Ramos (cell line): ENCODE data around the gene FREM3.

Experiments used
- in situ Hi-C: fragments of 300-500 bp; cut with MboI; formaldehyde crosslinking; loops from one replicate; pipeline ENCODE4 v1.14.3; 2022; ENCODE audit warnings: low sequenced_read_pairs; ENCODE audit not compliant: unreplicated experiment

Gene FREM3

DNA sequence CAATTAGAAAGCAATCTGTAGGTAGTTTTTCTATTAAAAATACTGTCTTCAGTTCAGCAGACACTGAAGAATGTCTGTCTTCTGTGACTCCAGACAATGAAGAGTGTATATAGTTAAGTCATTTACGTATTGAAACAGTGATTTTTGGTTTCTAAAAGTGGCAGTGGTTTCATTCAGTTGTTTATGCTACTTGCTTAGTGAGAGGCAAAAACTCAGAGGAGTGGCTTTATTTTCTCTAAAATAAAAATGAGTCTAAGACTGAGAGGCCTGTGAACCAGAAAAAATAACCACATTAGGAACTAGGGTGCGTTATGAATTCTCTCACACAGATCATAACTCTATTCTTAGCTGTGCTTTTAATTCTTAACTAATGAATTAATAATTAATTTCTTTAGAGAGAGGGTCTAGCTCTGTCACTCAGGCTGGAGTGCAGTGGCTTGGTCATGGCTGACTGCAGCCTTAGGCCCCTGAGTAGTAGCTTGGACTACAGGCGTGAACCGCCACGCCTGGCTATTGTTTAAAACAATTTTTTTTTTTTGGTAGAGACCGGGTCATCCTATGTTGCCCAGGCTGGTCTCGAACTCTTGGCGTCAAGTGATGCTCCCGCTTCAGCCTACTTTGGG is 31.4 kb downstream of the FREM3 start:
- in situ Hi-C loops, result no loop called here

DNA sequence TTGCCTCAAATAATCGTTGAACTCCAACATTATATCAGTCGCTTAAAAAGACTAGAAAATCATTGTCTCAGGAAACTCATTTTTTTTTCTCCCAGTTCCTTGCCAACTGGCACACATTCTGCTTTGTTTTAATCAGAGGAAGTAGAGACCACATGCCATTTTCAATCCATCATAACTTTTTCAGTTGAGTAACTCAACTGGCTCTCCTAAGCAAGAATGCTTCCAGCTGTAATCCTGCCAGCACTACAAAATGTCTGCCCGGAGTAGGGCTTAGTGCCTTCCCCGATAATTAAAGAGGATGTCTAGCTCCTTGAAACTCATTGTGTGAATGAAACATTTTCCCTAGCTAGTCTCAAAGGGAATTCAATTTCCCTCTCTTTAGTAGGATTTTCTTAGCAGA is 33.0 kb downstream of the FREM3 start:
- in situ Hi-C loops, result no loop called here

DNA sequence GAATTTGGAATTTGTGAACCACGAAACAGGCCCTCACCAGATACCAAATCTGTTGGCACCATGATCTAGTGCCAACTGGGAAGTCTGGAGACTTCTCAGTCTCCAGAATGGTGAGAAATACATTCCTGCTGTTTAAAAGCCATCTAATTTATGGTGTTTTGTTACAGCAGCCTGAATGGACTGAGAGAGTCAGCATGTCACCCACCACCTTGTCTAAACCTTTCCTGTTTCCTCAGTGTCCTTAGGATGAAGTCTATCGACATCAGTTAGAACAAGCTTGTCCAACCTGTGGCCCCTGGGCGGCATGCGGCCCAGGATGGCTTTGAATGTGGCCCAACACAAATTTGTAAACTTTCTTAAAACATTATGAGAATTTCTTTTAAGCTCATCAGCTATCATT is 42.1 kb downstream of the FREM3 start:
- in situ Hi-C loops, result no loop called here

DNA sequence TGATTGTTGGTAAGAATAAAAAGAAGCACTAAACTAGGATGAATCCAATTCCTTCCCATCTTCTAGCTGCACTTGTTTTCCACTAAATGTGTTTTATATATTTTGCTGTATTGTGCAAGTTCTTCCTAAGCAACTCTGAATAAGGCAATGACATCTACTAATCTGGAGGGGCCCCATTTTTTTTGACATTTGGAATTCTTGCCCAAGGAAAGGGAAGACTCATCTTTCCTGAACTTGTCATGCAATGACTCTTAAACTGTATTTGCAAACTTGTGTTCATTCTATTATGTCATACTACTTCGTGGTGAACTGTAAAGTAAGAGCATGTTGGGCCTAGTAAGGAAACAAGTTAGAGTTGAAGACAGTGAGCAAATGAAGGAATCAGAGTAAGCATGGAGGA is 45.9 kb downstream of the FREM3 start:
- in situ Hi-C loops, result no loop called here

DNA sequence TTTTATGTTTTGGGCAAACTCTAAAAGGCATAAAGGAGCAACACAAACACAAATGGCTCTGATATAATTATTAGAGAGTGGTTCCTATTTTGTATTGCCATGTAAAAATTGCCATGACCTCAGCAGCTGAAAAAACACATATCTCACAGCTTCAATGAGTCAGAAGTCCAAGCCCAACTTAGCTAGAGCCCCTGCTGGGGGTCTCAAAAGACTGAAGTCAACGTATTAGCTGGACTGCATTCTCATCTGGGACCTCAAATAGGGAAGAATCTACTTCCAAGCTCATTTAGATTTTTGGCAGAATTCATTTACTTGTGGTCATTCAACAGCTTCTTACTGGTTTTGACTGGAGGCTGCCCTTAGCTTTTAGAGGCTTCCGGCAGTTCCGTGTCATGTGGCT is 47.4 kb downstream of the FREM3 start:
- in situ Hi-C loops, result no loop called here

DNA sequence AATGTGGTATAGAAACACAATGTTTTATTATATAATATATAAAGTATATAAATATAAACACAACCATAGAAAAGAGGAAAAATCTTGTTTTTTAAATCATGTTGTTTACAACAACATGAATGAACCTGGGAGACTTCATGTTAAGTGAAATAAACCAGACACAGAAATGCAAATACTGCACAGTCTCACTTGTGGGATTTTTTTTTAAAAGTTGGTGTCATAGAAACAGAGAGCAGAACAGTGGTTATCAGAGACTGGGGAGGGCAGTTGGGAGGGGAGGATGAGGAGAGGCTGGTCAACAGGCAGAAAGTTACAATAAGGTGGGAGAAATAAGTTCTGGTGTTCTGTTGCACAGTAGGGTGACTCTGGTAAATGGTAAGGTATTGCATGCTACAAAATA is 57.1 kb downstream of the FREM3 start:
- in situ Hi-C loops, result no loop called here

DNA sequence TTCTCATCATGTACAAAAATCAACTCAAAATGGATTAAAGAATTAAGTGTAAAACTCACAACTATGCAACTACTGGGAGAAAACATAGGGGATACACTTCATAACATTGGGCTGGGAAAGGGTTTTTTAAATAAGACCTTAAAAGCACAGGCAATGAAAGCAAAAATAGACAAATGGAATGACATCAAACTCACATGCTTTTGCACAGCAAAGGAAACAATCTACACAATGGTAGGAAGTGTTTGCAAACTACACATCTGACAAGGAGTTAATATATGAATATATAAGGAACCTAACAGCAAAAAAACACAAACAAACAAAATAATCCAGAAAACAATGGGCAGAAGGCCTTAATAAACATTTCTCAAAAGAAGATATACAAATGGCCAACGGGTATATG is 57.9 kb downstream of the FREM3 start:
- in situ Hi-C loops, result no loop called here

DNA sequence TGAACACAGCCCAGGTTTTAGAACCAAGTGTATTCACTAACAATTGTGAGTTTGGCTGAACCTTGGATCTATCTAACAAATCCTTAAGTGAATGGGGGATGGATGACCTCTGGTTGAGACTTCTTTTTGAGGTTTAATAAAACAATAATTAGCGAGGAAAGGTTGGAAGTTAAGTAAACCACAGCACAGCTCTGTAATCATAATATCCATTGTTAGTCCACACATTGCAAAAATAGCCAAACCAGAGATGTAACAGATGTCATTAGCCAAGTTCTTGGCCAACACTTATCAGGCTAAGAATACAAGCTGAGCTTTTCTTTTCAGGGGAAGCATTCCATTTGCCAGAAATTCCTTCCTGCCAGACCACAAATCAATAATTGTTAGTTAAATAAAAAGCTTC is 59.1 kb downstream of the FREM3 start:
- in situ Hi-C loops, result no loop called here

DNA sequence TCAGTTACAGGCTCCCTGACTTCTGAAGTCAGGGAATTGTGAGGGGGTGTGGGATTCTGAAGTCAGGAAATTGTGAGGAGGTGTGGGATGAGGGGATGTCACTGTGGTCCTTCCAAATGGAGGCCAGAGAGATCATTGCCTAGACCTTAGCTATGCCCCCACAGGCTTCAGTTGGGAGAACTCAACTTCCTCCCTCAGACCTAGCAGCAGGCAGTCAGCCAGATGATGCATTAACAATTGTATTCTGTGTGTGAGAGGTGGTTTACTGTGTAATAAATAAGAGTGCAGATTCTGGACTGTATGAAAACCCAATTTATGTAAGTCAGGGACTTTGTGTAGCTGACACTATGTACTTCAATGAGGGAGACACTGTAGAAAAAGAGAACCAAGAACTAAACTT is 65.7 kb downstream of the FREM3 start:
- in situ Hi-C loops, result no loop called here

DNA sequence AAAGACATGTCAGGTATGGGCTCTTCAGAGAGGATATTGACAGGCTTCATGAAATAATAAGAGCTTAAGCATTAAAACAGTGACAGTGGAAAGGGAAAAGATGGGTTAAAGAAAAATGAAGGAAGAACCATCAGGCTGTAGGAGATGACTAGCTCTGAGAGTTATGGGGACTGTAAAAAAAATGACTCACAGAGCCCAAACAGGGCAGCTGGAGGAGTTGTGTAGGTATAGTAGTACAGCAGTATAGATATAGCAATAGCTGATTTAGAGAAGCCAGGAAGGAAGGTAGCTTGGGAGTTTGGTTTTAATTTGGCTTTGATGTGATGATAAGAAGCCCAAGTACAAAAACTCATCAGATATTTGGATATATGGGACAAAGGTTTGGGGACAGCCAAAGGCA is 66.6 kb downstream of the FREM3 start:
- in situ Hi-C loops, result no loop called here

DNA sequence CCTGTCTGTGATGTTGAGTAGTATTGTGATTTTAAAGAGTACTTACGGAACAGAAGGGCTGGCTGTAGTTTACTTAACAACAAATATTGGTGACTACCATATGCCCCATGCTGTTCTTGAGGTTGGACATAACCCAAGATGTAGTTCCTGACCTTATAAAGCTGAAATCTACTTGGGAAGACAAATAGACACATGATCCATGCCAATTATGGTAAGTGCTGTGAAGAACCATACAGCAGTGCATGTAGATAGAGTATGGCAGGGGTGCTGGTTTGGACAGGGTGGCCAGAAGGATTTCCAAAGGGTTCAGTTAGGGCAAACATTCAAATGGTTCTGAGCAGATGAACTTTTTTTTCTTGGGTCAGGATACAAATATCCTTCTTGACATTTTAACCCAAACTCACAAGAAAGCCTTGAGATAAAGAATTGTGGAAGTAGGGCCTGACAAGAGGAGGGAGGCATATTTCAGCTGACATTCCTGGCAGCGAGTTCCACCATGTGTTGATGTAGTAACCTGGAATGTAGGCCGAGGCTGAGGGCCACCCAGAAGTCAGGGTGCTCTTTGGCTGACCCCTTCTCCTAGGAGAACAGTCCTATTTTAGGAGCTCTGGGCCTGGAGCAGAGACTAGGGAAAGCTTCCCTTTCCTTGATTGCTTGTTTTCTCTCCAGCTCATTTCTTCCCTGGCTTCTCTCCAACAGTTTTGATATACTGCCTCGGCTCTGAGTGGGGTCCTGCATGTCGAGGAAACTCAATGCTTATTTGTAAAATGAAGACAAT is 74.2 kb downstream of the FREM3 start:
- in situ Hi-C loops, result no loop called here

DNA sequence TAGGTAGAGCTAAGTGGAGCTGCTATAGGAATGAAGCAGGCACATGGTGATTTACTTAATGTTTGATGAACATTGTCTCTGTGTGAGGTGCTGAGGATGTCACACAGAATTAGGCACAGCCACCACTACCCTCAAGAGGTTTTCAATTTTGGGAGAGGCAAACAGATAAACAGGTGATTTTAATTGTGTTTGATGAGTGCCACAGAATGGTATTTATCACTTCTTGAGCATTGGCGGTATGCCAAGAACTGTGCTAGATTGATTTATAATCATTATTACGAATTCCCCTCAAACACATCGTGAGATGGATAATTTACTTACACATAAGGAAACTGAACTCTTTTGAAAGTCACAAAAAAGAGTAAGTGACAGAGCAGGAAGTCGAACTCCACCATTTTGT is 74.8 kb downstream of the FREM3 start:
- in situ Hi-C loops, result no loop called here

DNA sequence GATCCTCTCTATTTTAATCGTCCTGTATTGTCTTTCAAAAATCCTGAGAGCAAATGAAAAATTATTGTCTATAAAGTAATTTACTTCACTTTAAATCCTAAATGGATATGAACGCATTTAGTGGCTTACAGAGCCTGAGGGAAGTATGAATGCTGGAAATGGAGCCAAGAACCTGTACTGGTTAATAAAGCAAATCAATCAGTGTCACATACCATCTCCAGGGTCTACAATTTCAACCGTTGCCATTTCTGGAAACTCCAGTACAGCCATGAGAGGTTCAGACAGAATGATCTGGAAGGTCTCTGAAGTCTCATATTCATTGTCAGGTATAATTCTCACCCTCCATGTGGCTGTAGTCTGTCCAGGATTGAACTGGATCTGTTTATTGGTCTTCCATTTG is 76.6 kb downstream of the FREM3 start:
- in situ Hi-C loops, result no loop called here

DNA sequence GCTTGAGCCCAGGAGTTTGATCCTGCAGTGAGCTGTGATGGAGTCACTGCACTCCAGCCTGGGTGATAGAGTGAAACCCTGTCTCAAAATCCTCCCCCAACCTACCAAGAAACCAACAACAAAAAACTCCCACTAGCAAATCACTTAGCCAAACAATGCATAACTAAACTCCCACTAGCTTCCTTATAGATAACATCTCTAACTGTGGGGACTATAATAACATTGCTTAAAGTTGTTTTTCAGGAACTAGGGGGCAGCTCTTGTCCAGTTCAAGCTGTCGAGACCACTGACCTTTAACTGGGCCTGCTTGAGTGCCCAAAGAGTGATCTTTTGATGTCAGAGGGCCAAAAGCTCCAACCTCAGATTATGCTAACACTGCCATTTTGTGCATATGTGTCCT is 81.7 kb downstream of the FREM3 start:
- in situ Hi-C loops, result no loop called here

DNA sequence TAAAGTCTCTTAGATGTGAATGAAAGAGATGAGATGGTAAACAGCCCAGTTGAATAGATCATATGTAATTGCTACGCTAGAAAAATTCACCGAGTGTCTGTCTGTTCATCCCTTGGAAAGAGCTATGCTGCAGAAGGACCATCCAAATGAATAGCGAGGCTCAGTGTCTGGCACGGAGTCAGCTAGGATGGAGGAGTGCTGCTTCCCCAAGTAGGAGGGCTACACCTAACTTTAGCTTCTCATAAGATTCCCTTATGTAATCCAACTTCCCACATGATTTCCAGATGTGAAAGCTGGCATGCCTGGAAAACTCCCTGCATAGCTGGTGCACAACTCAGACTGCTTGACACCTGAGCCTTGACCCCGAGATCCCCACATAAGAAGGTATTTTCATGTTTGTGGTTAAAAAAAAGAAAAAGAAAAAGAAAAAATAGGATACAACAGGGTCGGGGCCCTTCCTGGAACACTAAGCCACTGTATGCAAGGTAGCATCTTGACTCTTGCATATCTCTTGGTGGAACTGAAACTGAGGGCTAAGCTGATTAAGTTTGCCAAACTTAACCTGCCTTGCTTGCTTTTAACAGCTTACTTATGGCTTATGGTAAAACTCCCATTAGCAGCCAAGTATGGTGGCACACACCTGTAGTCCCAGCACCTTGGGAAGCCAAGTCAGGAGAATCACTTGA is 82.3 kb downstream of the FREM3 start:
- in situ Hi-C loops, result no loop called here

DNA sequence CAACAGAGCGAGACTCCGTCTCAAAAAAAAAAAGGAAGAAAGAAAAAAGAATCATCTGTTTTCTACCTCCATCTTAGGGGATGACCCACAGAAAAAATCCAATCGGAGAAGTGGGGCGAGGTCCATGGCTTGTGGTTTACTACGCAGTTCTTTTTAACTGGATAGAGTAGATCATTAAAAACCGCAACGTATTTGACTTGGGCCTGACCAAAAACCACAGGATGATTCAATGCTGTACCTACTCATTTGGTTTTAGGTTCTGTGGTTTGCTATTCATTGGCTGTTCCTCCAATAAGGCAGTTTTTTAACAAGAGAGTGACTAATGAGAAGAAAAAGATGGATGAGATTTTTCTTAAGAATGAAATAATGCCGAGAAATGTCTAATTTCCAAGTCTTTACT is 83.7 kb downstream of the FREM3 start:
- in situ Hi-C loops, result no loop called here

DNA sequence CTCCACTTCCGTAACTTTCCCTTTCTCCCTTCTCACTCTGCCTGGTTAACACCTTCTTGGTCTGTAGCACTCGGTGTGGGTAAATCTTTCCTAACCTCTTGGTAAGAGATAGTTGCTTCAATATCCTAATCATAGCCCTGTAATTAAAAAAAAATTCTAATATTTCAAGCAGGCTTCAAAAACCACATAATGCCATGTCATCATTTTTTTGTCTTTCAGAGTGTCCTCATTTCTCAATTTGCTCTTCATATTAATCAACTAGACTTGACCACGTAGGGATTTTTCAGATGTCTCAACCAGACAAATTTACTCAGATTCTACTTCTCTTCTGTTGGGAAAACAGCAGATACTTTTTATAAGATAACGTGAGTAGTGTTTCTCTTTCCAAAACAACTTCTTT is 91.0 kb downstream of the FREM3 start:
- in situ Hi-C loops, result no loop called here

DNA sequence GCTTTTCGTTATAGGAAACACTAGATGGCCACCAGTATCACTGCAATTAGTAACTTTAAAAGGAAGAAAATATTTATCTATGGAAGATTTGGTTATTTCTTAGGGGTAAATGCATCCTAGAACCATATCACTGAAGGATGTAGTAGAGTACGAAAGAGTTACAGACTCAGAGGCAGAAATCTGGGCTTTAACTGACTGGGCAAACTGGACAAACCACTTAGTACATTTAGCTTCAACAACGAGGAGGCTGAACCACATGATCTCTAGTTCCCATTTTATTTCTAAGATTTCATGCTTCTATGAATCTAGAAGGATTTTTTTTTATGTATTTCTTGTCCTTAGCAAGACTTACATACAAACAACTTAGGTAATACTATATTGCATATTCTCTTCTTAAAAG is 94.0 kb downstream of the FREM3 start:
- in situ Hi-C loops, result no loop called here

DNA sequence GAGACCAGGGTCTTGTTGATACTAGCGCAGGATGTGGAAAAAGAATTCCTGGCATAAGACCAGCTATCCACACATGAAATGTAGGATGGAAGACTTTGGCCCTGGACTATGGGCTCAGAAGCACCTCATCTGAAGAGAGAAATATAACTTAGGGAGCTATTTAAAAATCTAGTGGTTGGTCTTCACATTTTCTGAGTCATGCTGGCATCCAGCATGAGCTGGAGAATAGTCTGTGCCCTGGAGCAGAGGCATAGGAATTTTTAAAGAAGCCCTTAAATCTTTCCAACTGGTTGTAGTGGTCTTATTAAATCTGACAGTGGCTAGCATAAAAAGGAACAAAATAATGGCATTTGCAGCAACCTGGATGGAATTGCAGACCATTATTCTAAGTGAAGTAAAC is 100.6 kb downstream of the FREM3 start:
- in situ Hi-C loops, result no loop called here

DNA sequence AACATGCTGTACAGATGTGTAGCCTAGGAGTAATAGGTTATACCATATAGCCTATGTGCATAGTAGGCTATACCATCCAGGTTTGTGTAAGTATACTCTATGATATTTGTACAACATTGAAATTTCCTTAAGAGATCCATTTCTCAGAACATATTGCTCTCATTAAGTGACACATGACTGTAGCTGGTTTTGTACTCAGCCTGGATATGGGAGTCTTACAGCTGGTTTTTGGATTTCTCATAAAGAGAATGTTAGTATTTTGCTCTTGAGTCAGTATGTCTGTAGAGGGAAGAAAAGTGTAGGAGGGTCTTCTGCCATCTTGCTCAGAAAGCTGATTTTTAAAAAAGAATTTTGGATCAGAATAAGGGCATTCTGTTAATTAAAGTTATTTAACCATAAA is 101.7 kb downstream of the FREM3 start:
- in situ Hi-C loops, result no loop called here

DNA sequence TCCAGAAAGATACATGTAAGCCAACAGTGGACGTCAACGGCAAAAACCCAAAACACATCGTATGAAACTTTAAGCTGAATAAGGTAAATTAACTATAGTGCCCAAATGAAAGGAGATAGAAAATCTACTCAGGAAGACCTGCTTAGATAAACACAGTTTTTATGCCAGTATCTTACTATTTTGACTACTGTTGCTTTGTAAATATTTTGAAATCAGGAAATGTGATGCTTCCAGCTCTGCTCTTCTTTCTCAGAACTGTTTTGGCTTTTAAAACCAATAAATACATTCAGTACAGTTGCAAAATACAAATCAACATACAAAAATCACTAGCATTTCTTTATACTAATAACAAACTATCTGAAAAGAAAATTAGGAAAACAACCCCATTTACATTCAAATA is 103.2 kb downstream of the FREM3 start:
- in situ Hi-C loops, result no loop called here

DNA sequence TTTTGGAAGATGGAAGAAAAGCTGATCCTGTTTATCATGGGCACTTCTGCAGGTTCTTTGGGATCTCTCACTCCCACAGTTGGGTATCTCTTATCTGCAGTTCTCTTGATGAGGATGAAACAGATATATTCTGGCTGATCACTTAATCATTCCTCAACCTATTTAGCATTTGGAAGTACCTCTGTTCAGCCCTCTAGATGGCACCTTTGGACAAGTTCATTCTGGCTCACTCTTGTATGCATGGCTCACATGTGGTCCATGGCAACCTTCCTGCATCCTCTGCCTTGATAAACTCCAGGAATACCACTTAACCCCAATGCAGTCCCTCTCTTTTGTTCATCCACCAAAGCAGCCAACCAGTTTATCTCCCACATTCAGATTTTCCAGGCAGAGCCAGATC is 112.8 kb downstream of the FREM3 start:
- in situ Hi-C loops, result no loop called here
